GM10266 (cell line): ENCODE data around the gene TP53BP1.
A peak's percentile ranks its signal among the peaks of the same experiment; 100 is the strongest.

ENCODE experiments used
- DNase-seq: peaks from one replicate; pipeline ENCODE4 v3.0.0; 2012; ENCODE audit errors: extremely low spot score
- CTCF ChIP-seq: IDR thresholded peaks from 2 replicates; pipeline ENCODE4 v1.5.1; 2012; ENCODE audit warnings: mild to moderate bottlenecking, low read depth; ENCODE audit not compliant: control insufficient read depth, insufficient read depth; ENCODE audit errors: missing control alignments

Gene TP53BP1

GRCh38 chr15:43518197-43518761 is 25.3 kb upstream of the TP53BP1 start:
- DNase-seq = no peak
- no peak for TF ChIP-seq CTCF

GRCh38 chr15:43517354-43518196 is 24.6 kb upstream of the TP53BP1 start, which contains the start of gene MAP1A:
MAP1A (plus strand) TSS chr15:43517608; CDS start chr15:43521474, 3,866 bp downstream.
- DNase-seq = no peak
- no peak for TF ChIP-seq CTCF

GRCh38 chr15:43516801-43517353 is 23.9 kb upstream of the TP53BP1 start:
- no peak for DNase-seq
- TF ChIP-seq CTCF = no peak

GRCh38 chr15:43516185-43516584 is 23.2 kb upstream of the TP53BP1 start:
- no peak for DNase-seq
- no peak for TF ChIP-seq CTCF

GRCh38 chr15:43515741-43516140 is 22.8 kb upstream of the TP53BP1 start:
- no peak for DNase-seq
- no peak for TF ChIP-seq CTCF

GRCh38 chr15:43514241-43515057 is 21.5 kb upstream of the TP53BP1 start:
- TF ChIP-seq CTCF = peak; percentile 59
- peak; percentile 35 for DNase-seq
